IMR-90 (cell line): ENCODE measurements around the gene SYNPO2L. TPM values are rescaled to one million over a fixed set of nuclear protein-coding genes. Genes with fewer than 3 reads are reported as not detected.
"Not testable (repeated sequence)": the region's sequence is repeated elsewhere in the genome, so short reads cannot be mapped to it uniquely, and the experiment has no call there.

Source experiments
- ATAC-seq: fragments of 200-7000 bp; cut with Tn5 transposase; 2 replicates; pipeline ENCODE4 v1.9.1; 2020; ENCODE audit warnings: low read depth, mild to moderate bottlenecking, moderate library complexity
- BruUV-seq: library from RNA; stranded (reverse); fragments of 400-500 nt; replicated peaks from 2 replicates; lab custom pipeline; 2021; lab: Mats Ljungman, UMichigan
- CTCF ChIA-PET: fragments of 300-600 bp; formaldehyde crosslinking; extraction: SDS; loops from one replicate; lab custom pipeline; 2021; ENCODE audit warnings: antibody characterized with exemption; lab: Yijun Ruan, JAX
- POLR2A ChIA-PET: fragments of 300-600 bp; sonication (Branson Sonifier 250); formaldehyde crosslinking; loops from one replicate; lab custom pipeline; 2022; ENCODE audit warnings: antibody characterized with exemption; ENCODE audit not compliant: unreplicated experiment; lab: Charles Lee
- DNase-seq: peaks from one replicate; pipeline ENCODE4 v3.0.0; 2013
- H2AFZ ChIP-seq: replicated peaks from 2 replicates; pipeline ENCODE3; 2013; ENCODE audit warnings: low read length, mild to moderate bottlenecking; ENCODE audit not compliant: poor library complexity
- H2AK5ac ChIP-seq: 2 replicates; pipeline ENCODE4 v1.6.1; 2013; ENCODE audit warnings: low read depth, low read length, inconsistent platforms
- H2AK9ac ChIP-seq: replicated peaks from 2 replicates; pipeline ENCODE3; 2013; ENCODE audit warnings: mild to moderate bottlenecking, low read depth, low read length, moderate library complexity; ENCODE audit not compliant: poor library complexity
- H2BK120ac ChIP-seq: 2 replicates; pipeline ENCODE4 v1.6.1; 2013; ENCODE audit warnings: low read depth, low read length, inconsistent platforms
- H2BK15ac ChIP-seq: 3 replicates; pipeline ENCODE4 v1.6.1; 2013; ENCODE audit warnings: low read depth, low read length, inconsistent platforms
- H2BK20ac ChIP-seq: 2 replicates; pipeline ENCODE4 v1.6.1; 2013; ENCODE audit warnings: low read depth, mild to moderate bottlenecking, inconsistent platforms, low read length, moderate library complexity
- H2BK5ac ChIP-seq: 2 replicates; pipeline ENCODE4 v1.6.1; 2013; ENCODE audit warnings: mild to moderate bottlenecking, low read depth, low read length, inconsistent platforms; ENCODE audit not compliant: poor library complexity, severe bottlenecking
- H3K14ac ChIP-seq: replicated peaks from 2 replicates; pipeline ENCODE4 v1.6.1; 2013; ENCODE audit warnings: low read depth, low read length, inconsistent platforms
- H3K18ac ChIP-seq: 2 replicates; pipeline ENCODE4 v1.6.1; 2013; ENCODE audit warnings: low read depth, low read length, control low read depth
- H3K23ac ChIP-seq: 2 replicates; pipeline ENCODE4 v1.6.1; 2013; ENCODE audit warnings: low read depth, low read length, inconsistent platforms
- H3K27ac ChIP-seq: 2 replicates; pipeline ENCODE4 v1.5.1; 2013; ENCODE audit warnings: mild to moderate bottlenecking, control low read depth, low read length; ENCODE audit not compliant: insufficient read depth
- H3K27me3 ChIP-seq: 2 replicates; pipeline ENCODE4 v1.6.1; 2013; ENCODE audit warnings: low read length; ENCODE audit not compliant: control insufficient read depth, insufficient read depth
- H3K36me3 ChIP-seq: 2 replicates; pipeline ENCODE4 v1.6.1; 2013; ENCODE audit warnings: low read length, mixed read lengths; ENCODE audit not compliant: control insufficient read depth, insufficient read depth
- H3K4ac ChIP-seq: 2 replicates; pipeline ENCODE4 v1.6.1; 2013; ENCODE audit warnings: low read depth, low read length, inconsistent platforms
- H3K4me1 ChIP-seq: 2 replicates; pipeline ENCODE4 v1.6.1; 2013; ENCODE audit warnings: low read length, mixed read lengths; ENCODE audit not compliant: control insufficient read depth, insufficient read depth
- H3K4me2 ChIP-seq: 2 replicates; pipeline ENCODE4 v1.6.1; 2013; ENCODE audit warnings: low read depth, mild to moderate bottlenecking, control low read depth, low read length, moderate library complexity
- H3K4me3 ChIP-seq: 2 replicates; pipeline ENCODE4 v1.5.1; 2013; ENCODE audit warnings: low read depth, mild to moderate bottlenecking, control low read depth, low read length, moderate library complexity; ENCODE audit not compliant: insufficient read depth
- H3K56ac ChIP-seq: 2 replicates; pipeline ENCODE4 v1.6.1; 2013; ENCODE audit warnings: low read length, inconsistent platforms; ENCODE audit not compliant: insufficient read depth; ENCODE audit errors: extremely low read depth
- H3K79me1 ChIP-seq, 2 experiments: 2 replicates each; pipeline ENCODE4 v1.6.1; 2013; ENCODE audit warnings: low read length in 2 of 2, inconsistent platforms in 1 of 2, low read depth in 1 of 2
- H3K9ac ChIP-seq: 2 replicates; pipeline ENCODE4 v1.6.1; 2013; ENCODE audit warnings: low read depth, low read length, control low read depth
- H3K9me1 ChIP-seq: 2 replicates; pipeline ENCODE4 v1.6.1; 2013; ENCODE audit warnings: low read length, inconsistent platforms; ENCODE audit not compliant: insufficient read depth
- H3K9me3 ChIP-seq: 2 replicates; pipeline ENCODE4 v1.6.1; 2013; ENCODE audit warnings: low read length; ENCODE audit not compliant: control insufficient read depth, insufficient read depth
- H4K20me1 ChIP-seq: 2 replicates; pipeline ENCODE4 v1.6.1; 2013; ENCODE audit warnings: low read length, inconsistent platforms; ENCODE audit not compliant: insufficient read depth
- H4K5ac ChIP-seq: 2 replicates; pipeline ENCODE4 v1.6.1; 2013; ENCODE audit warnings: mild to moderate bottlenecking, low read depth, low read length, control low read depth
- H4K8ac ChIP-seq, 2 experiments: 2 replicates each; pipeline ENCODE4 v1.6.1; 2013; ENCODE audit warnings: low read depth in 2 of 2, low read length in 2 of 2, control low read depth in 1 of 2, inconsistent platforms in 1 of 2
- H4K91ac ChIP-seq: 2 replicates; pipeline ENCODE4 v1.6.1; 2013; ENCODE audit warnings: low read depth, low read length, inconsistent platforms; ENCODE audit not compliant: insufficient read depth
- CHD1 ChIP-seq: IDR thresholded peaks from 2 replicates; pipeline ENCODE4 v1.6.1; 2012; ENCODE audit warnings: low read depth, low read length, improper control_type of control experiment
- FOS ChIP-seq: fragments of 150-350 bp; IDR thresholded peaks from 2 replicates; pipeline ENCODE4 v1.6.1; 2016; ENCODE audit warnings: low read depth, low read length
- MAFK ChIP-seq: IDR thresholded peaks from 2 replicates; pipeline ENCODE4 v1.6.1; 2012; ENCODE audit warnings: low read depth, low read length, improper control_type of control experiment
- MAZ ChIP-seq: IDR thresholded peaks from 2 replicates; pipeline ENCODE4 v1.6.1; 2012; ENCODE audit warnings: low read depth, mild to moderate bottlenecking, low read length, improper control_type of control experiment, moderate library complexity, borderline replicate concordance
- NFE2L2 ChIP-seq: fragments of 150-350 bp; IDR thresholded peaks from 2 replicates; pipeline ENCODE4 v1.6.1; 2016; ENCODE audit warnings: low read depth, mild to moderate bottlenecking, low read length
- POLR2A ChIP-seq: IDR thresholded peaks from 2 replicates; pipeline ENCODE4 v1.6.1; 2012; ENCODE audit warnings: mild to moderate bottlenecking, low read depth, low read length
- RAD21 ChIP-seq: IDR thresholded peaks from 2 replicates; pipeline ENCODE4 v1.6.1; 2012; ENCODE audit warnings: low read length, improper control_type of control experiment
- RCOR1 ChIP-seq: IDR thresholded peaks from 2 replicates; pipeline ENCODE4 v1.6.1; 2012; ENCODE audit warnings: mild to moderate bottlenecking, low read length, improper control_type of control experiment; ENCODE audit not compliant: insufficient replicate concordance
- RFX5 ChIP-seq: IDR thresholded peaks from 2 replicates; pipeline ENCODE4 v1.8.0; 2012; ENCODE audit warnings: low read depth, mild to moderate bottlenecking, low read length, moderate library complexity
- SMC3 ChIP-seq: fragments of 150-350 bp; IDR thresholded peaks from 2 replicates; pipeline ENCODE4 v1.6.1; 2016; ENCODE audit warnings: low read depth, mild to moderate bottlenecking, antibody characterized with exemption, low read length, moderate library complexity
- WGBS, 2 experiments: methylation state at CpG; one replicate each; pipeline versions ENCODE4 v1.1.5 to v1.1.7; 2013; ENCODE audit warnings: missing lambda C conversion rate in 2 of 2; ENCODE audit not compliant: insufficient read length in 1 of 2; ENCODE audit errors: extremely low coverage in 2 of 2; 5-methylcytosine and 5-hydroxymethylcytosine counted together
- dilution Hi-C: fragments of 300-500 bp; cut with HindIII; formaldehyde crosslinking; loops from one replicate; pipeline ENCODE4 v1.14.3; 2018; ENCODE audit warnings: low sequenced_read_pairs; ENCODE audit not compliant: unreplicated experiment
- in situ Hi-C: fragments of 300-500 bp; cut with MboI; formaldehyde crosslinking; loops from 3 replicates; pipeline ENCODE4 v1.14.3; 2019; ENCODE audit warnings: low sequenced_read_pairs, inconsistent platforms, mixed read lengths
- intact Hi-C: fragments of 100-400 bp; cut with micrococcal nuclease; formaldehyde crosslinking; loops from 2 replicates; pipeline ENCODE4 v1.10.0; 2022
- polyA plus RNA-seq, 3 experiments: library from polyadenylated mRNA; depleted of rRNA; stranded (reverse); fragments of >200 nt; gene quantifications; 2 replicates each; pipeline ENCODE4 v1.2.3, GENCODE V29; 2012; ENCODE audit warnings: low replicate concordance in 1 of 3
- total RNA-seq: library from RNA; depleted of rRNA; stranded (reverse); fragments of >200 nt; gene quantifications from 2 replicates; pipeline ENCODE4 v1.2.3, GENCODE V29; 2012
- TF ChIP-seq, protein P1 (sequence below): fragments of 150-350 bp; IDR thresholded peaks from 2 replicates; pipeline ENCODE4 v1.6.1; 2017; ENCODE audit warnings: mild to moderate bottlenecking, antibody characterized with exemption, low read length, low read depth

The SYNPO2L gene
- total and polyA plus RNA-seq, 2 of the 4 experiments (the other 2 are of a cell fraction): 0.18 to 0.62 TPM

DNA sequence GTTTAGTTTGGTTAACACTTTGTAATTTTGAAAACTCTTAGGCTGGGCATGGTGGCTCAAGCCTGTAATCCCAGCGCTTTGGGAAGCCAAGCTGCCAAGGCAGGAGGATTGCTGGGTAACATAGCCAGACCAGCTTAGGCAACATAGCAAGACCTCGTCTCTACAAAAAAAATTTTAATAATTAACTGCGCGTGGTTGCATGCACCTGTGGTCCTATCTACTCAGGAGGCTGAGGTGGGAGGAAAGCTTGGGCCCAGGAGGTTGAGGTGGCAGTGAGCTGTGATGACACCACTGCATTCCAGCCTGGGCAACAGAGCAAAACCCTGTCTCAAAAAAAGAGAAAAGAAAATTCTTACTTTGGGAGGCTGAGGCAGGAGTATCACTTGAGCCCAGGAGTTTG lies 32.8 kb downstream of the SYNPO2L start:
- H2BK5ac ChIP-seq: no peak overlapping the region
- H2AFZ ChIP-seq: no peak overlapping the region
- ChIA-PET POLR2A (no interaction called here), CTCF (interaction anchor here (2.0 kb wide), 1 partner anchor 12 kb away, joined by 5 read pairs; no protein-coding TSS in a partner anchor)
- H4K5ac ChIP-seq: no peak overlapping the region
- H3K23ac ChIP-seq: no peak overlapping the region
- H2AK9ac ChIP-seq: no peak overlapping the region
- no peaks in the 10 kb centered on the region for H3K36me3 ChIP-seq
- intact Hi-C loops (no loop called here), in situ Hi-C loops (no loop called here), dilution Hi-C loops (no loop called here)
- DNase-seq (no peak), ATAC-seq (no peak)
- no CpG with 5 or more reads among the region's 4 CpGs for WGBS, 2 experiments
- H4K91ac ChIP-seq: no peak overlapping the region
- H3K14ac ChIP-seq: no peak overlapping the region
- no peak overlapping the region for H3K56ac ChIP-seq
- no peak overlapping the region for H3K4ac ChIP-seq
- no peak overlapping the region for H3K4me2 ChIP-seq
- H2BK15ac ChIP-seq: no peak overlapping the region
- no peak overlapping the region for H3K27ac ChIP-seq
- H2AK5ac ChIP-seq: no peak overlapping the region
- no peak for TF ChIP-seq SMC3
- no peak for TF ChIP-seq CHD1
- TF ChIP-seq RFX5: no peak
- no peak for TF ChIP-seq RAD21
- TF ChIP-seq RCOR1: no peak
- TF ChIP-seq NFE2L2: no peak
- TF ChIP-seq MAFK: no peak
- no peak for TF ChIP-seq MAZ
- no peak for TF ChIP-seq POLR2A
- TF ChIP-seq, protein P1, sequence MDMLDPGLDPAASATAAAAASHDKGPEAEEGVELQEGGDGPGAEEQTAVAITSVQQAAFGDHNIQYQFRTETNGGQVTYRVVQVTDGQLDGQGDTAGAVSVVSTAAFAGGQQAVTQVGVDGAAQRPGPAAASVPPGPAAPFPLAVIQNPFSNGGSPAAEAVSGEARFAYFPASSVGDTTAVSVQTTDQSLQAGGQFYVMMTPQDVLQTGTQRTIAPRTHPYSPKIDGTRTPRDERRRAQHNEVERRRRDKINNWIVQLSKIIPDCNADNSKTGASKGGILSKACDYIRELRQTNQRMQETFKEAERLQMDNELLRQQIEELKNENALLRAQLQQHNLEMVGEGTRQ: no peak
- TF ChIP-seq FOS: no peak
- no peak overlapping the region for H3K4me3 ChIP-seq
- no peak overlapping the region for H2BK20ac ChIP-seq
- no peaks in the 10 kb centered on the region for H3K27me3 ChIP-seq
- H3K4me1 ChIP-seq: 0 out of 2 replicates have a peak, but pooled peaks cover 1% of the 10 kb centered on the region
- H4K8ac ChIP-seq: no peak overlapping the region
- no peak overlapping the region for H3K18ac ChIP-seq
- H2BK120ac ChIP-seq: no peak overlapping the region
- no TSS peak for BruUV-seq
- no peaks in the 10 kb centered on the region for H4K20me1 ChIP-seq
- no peak overlapping the region for H3K9ac ChIP-seq
- H3K9me3 ChIP-seq: no peaks in the 10 kb centered on the region
- H3K9me1 ChIP-seq: no peaks in the 10 kb centered on the region
- H3K79me1 ChIP-seq: peaks cover 14 to 30% of the 10 kb centered on the region in 2 experiments

DNA sequence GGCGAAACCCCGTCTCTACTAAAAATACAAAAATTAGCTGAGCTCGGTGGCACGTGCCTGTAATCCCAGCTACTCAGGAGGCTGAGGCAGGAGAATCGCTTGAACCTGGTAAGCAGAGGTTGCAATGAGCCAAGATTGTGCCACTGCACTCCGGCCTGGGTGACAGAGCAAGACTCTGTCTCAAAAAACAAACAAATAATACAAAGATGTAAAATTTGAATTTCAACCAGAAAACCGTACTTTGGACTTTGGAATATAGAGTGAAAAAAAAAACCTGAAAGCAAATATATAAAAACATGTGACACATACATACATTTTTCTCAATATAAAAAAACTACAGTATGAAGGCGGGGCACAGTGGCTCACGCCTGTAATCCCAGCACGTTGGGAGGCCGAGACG lies 34.9 kb downstream of the SYNPO2L start:
- WGBS, 2 experiments: no CpG with 5 or more reads among the region's 12 CpGs
- H3K27me3 ChIP-seq, H2AK5ac ChIP-seq, H3K14ac ChIP-seq, H4K91ac ChIP-seq, H2BK120ac ChIP-seq, H3K36me3 ChIP-seq, H2AK9ac ChIP-seq, H4K5ac ChIP-seq, H3K4ac ChIP-seq, in situ Hi-C loops, H2BK15ac ChIP-seq, H3K56ac ChIP-seq, DNase-seq, H3K4me3 ChIP-seq, H3K9ac ChIP-seq, intact Hi-C loops, H2AFZ ChIP-seq, H3K9me3 ChIP-seq, H2BK5ac ChIP-seq, ATAC-seq, H4K8ac ChIP-seq, POLR2A ChIA-PET, H4K20me1 ChIP-seq, H3K4me1 ChIP-seq, CTCF ChIA-PET, H3K23ac ChIP-seq, H3K9me1 ChIP-seq, BruUV-seq, dilution Hi-C loops, H3K4me2 ChIP-seq, H3K27ac ChIP-seq, H2BK20ac ChIP-seq, H3K18ac ChIP-seq: not testable (repeated sequence)
- H3K79me1 ChIP-seq: peaks cover 0 to 12% of the 10 kb centered on the region in 2 experiments; a peak in 3 of 4 replicates
